HG02623 (cell line): Measurements from ENCODE around the gene CLDN34.

ENCODE experiments used
- ATAC-seq: cut with Tn5 transposase; IDR thresholded peaks from one replicate; pipeline ENCODE4 v1.9.1; 2021; ENCODE audit warnings: moderate library complexity; ENCODE audit not compliant: unreplicated experiment

The CLDN34 gene

DNA sequence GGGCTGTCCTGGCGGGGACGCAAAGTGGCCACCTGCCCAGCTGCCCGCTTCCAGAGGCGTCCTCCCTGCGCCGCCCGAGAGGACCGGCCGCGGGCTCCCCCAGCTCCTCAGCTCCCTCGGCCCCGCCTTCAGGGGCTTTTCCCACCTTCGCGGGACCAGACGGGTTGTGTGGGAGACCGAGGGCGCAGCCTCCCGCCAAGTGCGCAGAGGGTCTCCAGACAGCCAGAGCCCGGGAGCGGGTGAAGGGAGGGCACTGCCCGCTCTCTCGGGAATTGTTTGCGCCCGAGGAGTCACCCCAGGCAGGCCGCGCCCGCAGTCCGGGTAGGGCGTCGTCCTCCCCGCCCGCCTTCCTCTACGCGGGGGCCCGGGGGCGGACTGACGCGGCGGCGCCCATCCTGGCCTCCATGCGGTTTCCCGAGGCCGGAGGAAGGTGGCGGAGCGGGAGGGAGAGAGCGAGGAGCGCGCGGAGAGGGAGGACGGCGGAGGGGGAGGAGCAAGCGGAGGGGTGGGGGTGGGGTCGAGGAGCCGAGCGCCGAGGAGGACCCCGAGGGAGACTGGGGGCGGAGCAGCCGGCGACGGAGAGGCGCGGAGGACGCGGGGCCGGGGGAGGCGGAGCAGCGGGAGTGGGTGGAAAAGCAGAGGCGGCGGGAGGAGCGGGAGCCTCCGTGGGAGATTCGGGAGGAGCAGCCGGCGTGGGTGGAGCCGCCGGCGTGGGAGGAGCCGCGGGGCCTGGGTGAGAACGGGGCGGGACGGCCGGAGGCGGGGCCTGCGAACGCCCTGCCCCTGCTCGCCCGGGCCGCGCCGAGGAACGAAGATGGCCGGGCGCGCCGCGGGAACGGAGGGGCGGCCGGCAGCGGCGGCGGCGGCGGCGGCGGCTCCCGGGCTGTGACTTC, 47.5 kb downstream of the CLDN34 start:
- ATAC-seq = peak; percentile 88

DNA sequence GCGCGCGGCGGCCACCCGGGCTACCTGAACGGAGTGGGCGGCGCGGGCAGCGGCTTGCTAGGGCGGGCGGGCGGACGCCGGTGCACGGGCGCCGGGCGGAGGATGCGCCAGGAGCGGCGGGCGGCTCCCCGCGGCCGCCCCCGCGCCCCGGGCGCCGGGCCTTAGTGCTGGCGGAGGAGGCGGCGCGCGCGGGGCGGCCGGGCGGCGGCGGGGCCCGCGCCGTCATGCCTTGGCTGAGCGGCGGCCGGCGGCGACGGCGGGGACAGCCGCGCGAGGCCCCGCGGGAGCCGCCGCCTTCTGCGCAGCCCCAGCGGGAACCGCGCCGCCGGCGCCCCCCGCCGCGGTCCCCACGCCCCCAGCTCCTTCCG, 48.2 kb downstream of the CLDN34 start:
- ATAC-seq = peak; percentile 15

DNA sequence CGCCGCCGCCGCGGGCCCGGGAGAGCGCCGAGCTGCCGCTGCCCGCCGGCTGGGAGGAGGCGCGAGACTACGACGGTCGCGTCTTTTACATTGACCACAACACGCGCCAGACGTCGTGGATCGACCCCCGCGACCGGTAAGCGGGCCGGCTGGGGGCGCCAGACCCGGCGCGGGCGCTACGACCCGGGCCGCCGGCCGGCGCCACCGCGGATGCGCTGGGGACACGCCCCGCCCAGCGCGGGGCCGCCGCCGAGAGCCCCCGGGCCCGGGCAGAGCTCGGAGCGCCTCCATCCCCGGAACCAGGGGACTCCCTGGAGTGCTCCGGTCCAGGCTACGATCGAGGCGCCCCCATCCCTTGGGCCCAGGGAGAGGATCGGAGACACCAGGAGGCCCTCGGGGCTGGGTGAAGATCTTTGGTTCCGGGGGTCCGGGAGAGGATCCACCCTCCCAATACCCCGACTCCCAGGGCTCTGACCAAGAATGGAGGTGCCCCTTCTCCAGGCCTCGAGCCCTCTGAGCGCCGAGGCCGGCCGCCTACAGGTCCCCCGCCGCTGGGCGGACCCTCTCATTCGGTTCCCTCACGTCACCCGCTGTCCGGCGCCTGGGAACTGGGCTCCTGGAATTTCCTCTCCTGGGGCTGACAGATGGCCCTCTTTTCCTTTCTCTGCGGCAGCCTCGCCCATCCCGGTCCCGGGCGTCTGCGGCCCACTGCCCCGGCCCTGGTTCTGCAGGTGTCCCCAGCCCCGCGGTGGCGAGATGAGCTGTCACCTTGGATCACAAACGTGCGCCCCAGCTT, 48.8 kb downstream of the CLDN34 start:
- peak; percentile 14 for ATAC-seq

DNA sequence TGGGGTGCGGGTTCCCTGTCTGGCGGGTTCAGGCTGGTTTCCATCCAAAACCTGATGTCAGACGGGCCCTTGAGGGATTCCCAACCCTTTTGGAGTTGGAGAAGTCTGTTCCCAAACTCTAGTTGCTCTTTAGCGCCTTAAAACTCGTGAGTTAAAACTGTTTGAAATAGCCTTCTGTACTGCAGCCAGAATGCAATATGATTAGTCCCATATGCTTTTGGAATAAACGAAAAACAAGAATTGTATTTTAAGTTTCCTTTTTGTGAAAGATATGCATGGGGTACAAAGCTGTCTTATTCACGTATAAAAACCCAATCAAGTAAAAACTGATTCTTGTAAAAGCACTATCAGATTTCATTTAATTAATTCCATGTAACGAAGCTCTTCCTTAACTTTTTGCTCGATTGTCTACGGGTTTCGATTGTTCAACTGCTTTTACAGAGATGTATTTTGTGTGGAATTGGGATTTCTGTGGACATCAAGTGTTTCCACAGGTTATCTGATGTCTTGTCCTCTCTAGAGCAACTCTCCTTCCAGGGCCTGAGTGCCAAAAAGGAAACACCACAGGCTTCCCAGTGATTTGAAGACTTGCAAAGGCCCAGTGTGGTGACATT, 49.5 kb downstream of the CLDN34 start:
- no peak for ATAC-seq

DNA sequence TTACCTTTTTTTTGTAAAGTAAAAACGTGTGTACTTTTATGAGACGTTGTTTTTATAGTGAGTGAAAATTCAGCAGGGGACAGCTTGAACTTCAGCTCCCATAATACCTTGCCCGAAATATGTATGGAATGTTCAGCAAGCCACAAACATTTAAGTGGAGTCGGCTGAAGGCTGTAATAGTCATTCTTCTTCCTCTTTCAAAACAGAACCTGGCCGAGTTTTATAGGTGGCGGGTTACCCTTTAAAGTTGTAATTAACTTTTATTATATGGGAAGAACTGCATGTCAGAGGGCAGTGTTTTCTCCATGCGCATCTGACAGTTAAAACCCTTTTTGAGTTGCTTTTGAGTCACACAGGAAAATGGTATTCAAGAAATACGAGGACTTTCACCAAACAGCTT, 50.7 kb downstream of the CLDN34 start:
- no peak for ATAC-seq
